H1 (cell line): ENCODE data around the gene TXNDC2. TPM values are rescaled to one million over a fixed set of nuclear protein-coding genes. Genes with fewer than 3 reads are reported as not detected.

Source experiments
- CHD1 ChIP-seq: IDR thresholded peaks from 2 replicates; pipeline ENCODE4 v1.6.1; 2012; ENCODE audit warnings: low read depth, low read length, improper control_type of control experiment
- GABPA ChIP-seq: IDR thresholded peaks from 2 replicates; pipeline ENCODE4 v1.6.1; 2011; ENCODE audit warnings: mild to moderate bottlenecking, low read length, moderate library complexity, borderline replicate concordance; ENCODE audit not compliant: insufficient read depth
- RXRA ChIP-seq: IDR thresholded peaks from 2 replicates; pipeline ENCODE4 v1.6.1; 2011; ENCODE audit warnings: low read depth, mild to moderate bottlenecking, low read length, moderate library complexity; ENCODE audit not compliant: insufficient read depth
- SP4 ChIP-seq: IDR thresholded peaks from 2 replicates; pipeline ENCODE4 v1.6.1; 2012; ENCODE audit warnings: low read length, inconsistent platforms
- ZNF274 ChIP-seq: IDR thresholded peaks from 2 replicates; pipeline ENCODE4 v1.7.0; 2012; ENCODE audit warnings: low read length, borderline replicate concordance; ENCODE audit errors: extremely low read depth
- polyA plus RNA-seq, 7 experiments: library from polyadenylated mRNA; depleted of rRNA in 3 of 7; stranded (reverse) in 5 of 7; unstranded in 2 of 7; fragments of >200 nt in 5 of 7; fragments of 200-250 nt in 2 of 7; gene quantifications; 1 replicate in 5 of 7; 2 replicates in 1 of 7; 4 replicates in 1 of 7; pipeline versions ENCODE4 v1.2.1 to v1.2.3, GENCODE V29; 2011 to 2013; ENCODE audit warnings: missing spikeins in 2 of 7, mixed read lengths in 2 of 7
- total RNA-seq: library from RNA; stranded (reverse); fragmentation: NEBNext Ultra II Directional; extraction: Animal tissue kit (Norgen Biotek cat#: 25700); gene quantifications from 2 replicates; pipeline ENCODE4 v1.2.1, GENCODE V29; 2021

TXNDC2 gene
- total and polyA plus RNA-seq, 2 of the 8 experiments (the other 6 are each of a cell fraction or from before 2014, with no cell fraction given) = 0.09 TPM; not detected in 1

- TF ChIP-seq ZNF274 (no peak), GABPA (no peak), CHD1 (no peak), SP4 (no peak), RXRA (no peak)
These were observed 24.6 kb upstream of the TXNDC2 start (continued) for GRCh38 chr18:9861157-9861556.
